Activated T-helper 1 cell treated with anti-CD3 and anti-CD28 coated beads, Interleukin-12 subunit alpha, Interleukin-12 subunit beta, Interleukin-2, Interleukin-4 antibody, amounts not matched to agents 30 ng/mL and 10 ng/mL and 1 ng/mL, durations not matched to agents 14 hours and 24 hours and 36 hours (primary cell): Measurements from ENCODE around the gene LRP8. TPM values are rescaled to one million over a fixed set of nuclear protein-coding genes. Genes with fewer than 3 reads are reported as not detected.

Source experiments
- DNase-seq: peaks from one replicate; pipeline ENCODE4 v3.0.0; 2021; ENCODE audit warnings: low spot score
- H3K27ac Mint-ChIP-seq: one replicate; pipeline ENCODE4 v1.8.0; 2021; ENCODE audit warnings: mild to moderate bottlenecking, mixed read lengths
- H3K27me3 Mint-ChIP-seq: one replicate; pipeline ENCODE4 v1.8.0; 2022; ENCODE audit warnings: mild to moderate bottlenecking, moderate library complexity, mixed read lengths; ENCODE audit not compliant: insufficient read depth
- H3K36me3 Mint-ChIP-seq: one replicate; pipeline ENCODE4 v1.8.0; 2021; ENCODE audit warnings: low read depth, mixed read lengths
- H3K4me1 Mint-ChIP-seq: one replicate; pipeline ENCODE4 v1.8.0; 2021; ENCODE audit warnings: low read depth, mixed read lengths
- H3K4me3 Mint-ChIP-seq: one replicate; pipeline ENCODE4 v1.8.0; 2021; ENCODE audit warnings: mild to moderate bottlenecking, moderate library complexity, mixed read lengths
- H3K9me3 Mint-ChIP-seq: one replicate; pipeline ENCODE4 v1.8.0; 2021; ENCODE audit warnings: mixed read lengths
- intact Hi-C: fragments of 100-400 bp; cut with micrococcal nuclease; formaldehyde crosslinking; loops from one replicate; pipeline ENCODE4 v1.15.1; 2024
- total RNA-seq: library from RNA; stranded (reverse); gene quantifications from 2 replicates; pipeline ENCODE4 v1.2.3, GENCODE V29; 2022

Gene LRP8
- total RNA-seq, 1 donor from 2014 or later: 87.4 TPM

DNA sequence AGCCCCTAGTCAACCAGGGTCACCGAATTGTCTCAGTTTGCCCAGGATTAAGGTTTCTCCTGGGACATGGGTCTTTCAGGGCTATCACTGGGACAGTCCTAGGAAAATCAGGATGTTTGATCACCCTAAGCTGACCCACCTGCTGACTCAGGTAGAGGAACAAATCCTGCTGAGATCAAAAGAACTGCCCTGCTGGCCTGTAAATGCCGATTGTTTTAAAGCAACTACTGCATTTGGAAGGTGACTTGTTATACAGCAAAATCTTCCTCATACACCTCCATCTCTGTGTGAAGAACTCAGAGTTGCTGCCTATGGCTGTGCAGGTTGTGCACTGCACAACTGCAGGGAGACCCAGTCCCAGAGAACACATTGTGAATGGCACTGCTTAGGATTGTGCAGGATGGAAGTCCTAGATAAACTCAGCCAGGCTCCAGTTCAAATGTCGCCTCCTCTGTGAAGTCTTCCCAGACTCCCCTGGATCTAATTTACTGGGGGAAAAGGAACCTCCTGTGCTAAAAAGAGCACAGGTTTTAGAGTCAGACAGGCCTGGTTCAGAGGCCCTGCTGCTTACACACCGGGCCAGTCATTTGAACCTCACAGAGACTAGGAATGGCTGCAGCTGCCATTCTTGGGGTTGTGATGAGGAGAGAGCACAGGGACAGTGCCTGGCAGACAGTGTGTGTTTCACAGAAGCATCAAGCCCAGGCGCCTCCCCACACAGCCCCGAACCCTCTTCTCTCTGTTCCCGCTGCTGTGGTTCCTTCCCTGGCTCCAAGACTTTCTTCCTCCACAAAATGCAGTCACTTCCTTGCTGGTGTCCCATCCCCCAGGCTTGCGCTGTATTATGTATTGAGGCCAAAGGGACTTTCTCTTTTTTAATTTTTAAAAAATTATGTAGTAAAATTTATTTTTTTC is 23.2 kb upstream of the LRP8 start:
- no peaks in the 10 kb centered on the region for H3K4me1 Mint-ChIP-seq
- peaks cover 22% of the 10 kb centered on the region for H3K27me3 Mint-ChIP-seq
- no peaks in the 10 kb centered on the region for H3K36me3 Mint-ChIP-seq
- no peaks in the 10 kb centered on the region for H3K9me3 Mint-ChIP-seq
- no peak for DNase-seq
- no peak overlapping the region for H3K4me3 Mint-ChIP-seq
- intact Hi-C loops: no loop called here
- H3K27ac Mint-ChIP-seq: no peak overlapping the region

DNA sequence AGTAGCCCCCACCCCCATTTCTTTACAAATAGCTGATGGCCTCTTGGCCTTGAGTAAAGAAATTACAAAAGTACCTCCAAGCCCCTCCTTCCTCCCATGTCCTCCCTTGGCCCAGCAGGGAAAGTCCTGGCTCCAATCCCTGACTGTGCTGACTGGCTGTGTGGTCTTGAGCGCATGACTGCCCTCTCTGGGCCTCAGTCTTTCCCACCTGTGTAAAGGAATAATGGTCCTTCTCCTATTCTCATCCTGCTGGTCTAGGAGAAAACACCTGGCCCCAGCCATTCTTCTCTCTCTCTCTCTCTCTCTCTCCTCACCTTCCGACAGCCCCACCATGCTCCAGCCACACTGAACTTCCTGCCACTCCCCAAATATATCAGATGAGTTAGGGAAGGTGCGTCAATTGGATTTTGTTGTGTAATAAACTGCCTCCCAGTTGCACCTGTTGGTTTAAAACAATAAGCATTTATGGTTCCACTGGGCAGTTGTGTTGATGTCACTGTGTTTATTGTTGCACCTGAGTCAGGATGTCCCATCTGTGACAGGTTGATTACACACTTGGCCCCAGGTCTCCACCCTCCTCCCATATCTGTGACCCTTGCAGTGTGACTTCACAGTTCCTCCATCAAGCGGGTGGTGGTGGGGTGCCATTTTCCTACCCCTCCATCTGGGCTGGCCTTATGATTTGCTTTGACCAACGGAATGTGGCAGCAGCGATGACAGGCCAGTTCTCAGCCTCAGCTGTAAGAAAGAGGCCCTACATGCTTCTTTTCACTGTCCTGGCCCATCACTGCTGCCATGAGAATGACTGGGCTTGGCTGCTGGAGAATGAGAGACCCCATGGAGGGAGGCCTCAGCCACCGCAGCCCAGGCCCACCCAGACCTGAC is 22.3 kb upstream of the LRP8 start:
- Mint-ChIP-seq H3K4me3 (no peak overlapping the region), H3K36me3 (no peaks in the 10 kb centered on the region), H3K9me3 (no peaks in the 10 kb centered on the region), H3K27me3 (peaks cover 20% of the 10 kb centered on the region), H3K4me1 (no peaks in the 10 kb centered on the region), H3K27ac (no peak overlapping the region)
- no peak for DNase-seq
- intact Hi-C loops: no loop called here

- Mint-ChIP-seq H3K27ac (no peak overlapping the region), H3K27me3 (peaks cover 20% of the 10 kb centered on the region), H3K4me1 (no peaks in the 10 kb centered on the region), H3K4me3 (no peak overlapping the region), H3K9me3 (no peaks in the 10 kb centered on the region), H3K36me3 (no peaks in the 10 kb centered on the region)
- DNase-seq: no peak
- intact Hi-C loops: no loop called here
Observed at GRCh38 chr1:53349369-53349835, 21.5 kb upstream of the LRP8 start.

DNA sequence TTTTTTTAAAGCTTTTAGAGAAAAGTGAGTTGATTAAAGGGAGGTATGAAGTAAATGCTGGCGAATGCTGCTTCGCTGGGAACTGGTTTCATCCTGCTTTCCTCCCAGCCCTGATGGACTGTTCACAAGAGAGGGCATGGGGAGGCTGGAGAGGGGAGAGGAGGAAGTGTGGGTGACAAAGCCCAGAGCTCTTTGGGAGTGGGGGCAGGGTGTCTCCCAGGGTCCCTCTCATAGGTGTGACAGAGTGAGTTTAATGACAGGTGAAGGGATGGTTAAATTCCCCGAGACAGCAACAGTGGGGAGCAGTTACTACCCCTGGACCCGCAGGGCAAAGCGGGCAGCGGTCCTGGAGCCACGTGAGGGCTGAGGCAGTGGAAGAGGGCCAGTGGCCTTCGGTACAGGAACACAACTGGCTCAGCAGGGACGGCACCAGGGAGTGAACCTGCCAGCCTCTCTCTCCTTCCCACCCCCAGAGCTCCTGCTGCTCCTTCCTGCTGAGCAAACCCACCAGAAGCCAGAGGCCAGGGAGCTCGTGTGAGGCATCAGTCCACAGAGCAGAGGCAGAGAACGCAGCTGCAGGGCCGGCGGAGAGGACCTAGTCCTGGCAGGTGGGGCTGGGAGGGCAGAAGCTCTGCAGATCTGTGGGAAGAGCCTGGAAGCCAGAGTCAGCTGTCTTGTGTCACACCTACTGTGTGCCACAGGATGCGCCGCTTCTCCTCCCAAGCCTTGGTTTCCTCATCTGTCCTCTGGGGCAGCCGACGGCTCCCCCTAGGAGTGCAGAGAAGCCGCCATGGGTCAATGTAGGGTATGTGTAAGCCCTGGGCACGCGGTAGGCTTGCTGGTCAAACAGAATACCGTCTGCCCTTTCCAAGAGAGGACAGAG is 20.9 kb upstream of the LRP8 start:
- DNase-seq: no peak

DNA sequence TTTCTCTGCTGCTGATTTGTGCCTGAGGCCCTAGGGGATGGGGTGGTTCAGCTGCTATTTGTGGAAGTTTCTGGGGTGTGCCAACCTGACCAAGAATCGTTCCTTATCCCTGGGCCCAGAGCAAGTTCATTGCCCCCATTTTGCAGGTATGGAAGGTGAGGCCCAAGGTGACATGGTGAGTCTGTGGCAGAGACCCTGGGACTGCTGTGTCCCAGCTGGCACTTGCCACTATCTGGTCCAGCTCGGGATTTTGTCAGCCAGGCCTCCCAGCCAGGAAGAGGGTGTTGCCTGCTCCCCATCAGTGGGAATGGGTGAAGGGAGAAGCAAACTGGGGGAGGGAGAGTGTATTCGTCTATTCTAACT is 18.9 kb upstream of the LRP8 start:
- no peaks in the 10 kb centered on the region for H3K4me1 Mint-ChIP-seq
- H3K9me3 Mint-ChIP-seq: no peaks in the 10 kb centered on the region
- peaks cover under 1% of the 10 kb centered on the region for H3K27me3 Mint-ChIP-seq
- H3K36me3 Mint-ChIP-seq: no peaks in the 10 kb centered on the region
- no peak overlapping the region for H3K27ac Mint-ChIP-seq
- no peak for DNase-seq
- intact Hi-C loops: no loop called here
- H3K4me3 Mint-ChIP-seq: no peak overlapping the region

More for the DNA sequence above, 20.9 kb upstream of the LRP8 start:
- Mint-ChIP-seq H3K4me1 (no peaks in the 10 kb centered on the region), H3K4me3 (no peak overlapping the region), H3K27me3 (peaks cover 16% of the 10 kb centered on the region), H3K9me3 (no peaks in the 10 kb centered on the region), H3K36me3 (no peaks in the 10 kb centered on the region), H3K27ac (no peak overlapping the region)
- intact Hi-C loops: no loop called here

DNA sequence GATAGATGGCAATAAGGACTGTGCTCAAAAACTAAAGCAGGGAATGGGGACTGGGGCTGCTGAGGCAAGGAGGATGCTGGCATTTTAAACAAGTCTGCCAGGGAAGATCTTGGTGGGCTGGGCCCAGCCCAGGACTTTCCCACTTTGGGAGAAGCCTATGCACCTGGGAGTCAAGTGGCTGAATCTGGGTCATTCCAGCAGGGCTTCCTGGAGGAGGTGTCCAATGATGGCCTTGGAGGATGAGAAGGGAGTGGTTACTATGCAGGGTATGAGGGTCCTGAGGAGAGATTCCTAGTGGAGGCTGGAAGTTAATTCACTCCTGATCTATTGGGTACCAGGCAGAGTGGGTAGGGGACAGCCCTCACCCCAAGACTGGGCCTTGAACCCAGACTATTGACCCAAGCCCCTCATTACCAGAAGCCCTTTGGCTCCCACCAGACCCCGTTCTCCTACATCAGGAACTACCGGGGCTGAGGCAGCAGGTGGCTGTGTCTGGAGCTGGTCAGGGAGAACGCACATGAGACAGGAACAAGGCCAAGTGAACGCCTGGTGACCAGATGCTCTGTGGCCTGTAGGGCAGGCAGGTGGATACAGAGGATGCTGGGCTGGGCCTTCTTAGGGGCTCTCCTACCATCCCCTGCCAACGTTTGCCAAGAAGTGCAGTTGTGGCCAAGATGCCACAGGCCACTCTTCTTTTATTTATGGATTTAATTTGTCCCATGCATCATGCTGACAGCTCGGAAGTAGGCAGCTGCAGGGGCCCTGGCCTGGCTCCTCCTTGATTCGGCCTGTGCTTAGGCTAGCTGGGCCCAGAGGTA is 18.3 kb upstream of the LRP8 start:
- Mint-ChIP-seq H3K27ac (no peak overlapping the region), H3K4me1 (peaks cover 4% of the 10 kb centered on the region), H3K4me3 (no peak overlapping the region), H3K27me3 (no peaks in the 10 kb centered on the region), H3K9me3 (peaks cover 5% of the 10 kb centered on the region), H3K36me3 (peaks cover 4% of the 10 kb centered on the region)
- DNase-seq: no peak
- intact Hi-C loops: no loop called here

- Mint-ChIP-seq H3K36me3 (peaks cover 8% of the 10 kb centered on the region), H3K27me3 (no peaks in the 10 kb centered on the region), H3K4me3 (no peak overlapping the region), H3K4me1 (peaks cover 13% of the 10 kb centered on the region), H3K9me3 (peaks cover 12% of the 10 kb centered on the region), H3K27ac (no peak overlapping the region)
- intact Hi-C loops: no loop called here
- DNase-seq: no peak
Observed at GRCh38 chr1:53344921-53345838, 17.3 kb upstream of the LRP8 start.

DNA sequence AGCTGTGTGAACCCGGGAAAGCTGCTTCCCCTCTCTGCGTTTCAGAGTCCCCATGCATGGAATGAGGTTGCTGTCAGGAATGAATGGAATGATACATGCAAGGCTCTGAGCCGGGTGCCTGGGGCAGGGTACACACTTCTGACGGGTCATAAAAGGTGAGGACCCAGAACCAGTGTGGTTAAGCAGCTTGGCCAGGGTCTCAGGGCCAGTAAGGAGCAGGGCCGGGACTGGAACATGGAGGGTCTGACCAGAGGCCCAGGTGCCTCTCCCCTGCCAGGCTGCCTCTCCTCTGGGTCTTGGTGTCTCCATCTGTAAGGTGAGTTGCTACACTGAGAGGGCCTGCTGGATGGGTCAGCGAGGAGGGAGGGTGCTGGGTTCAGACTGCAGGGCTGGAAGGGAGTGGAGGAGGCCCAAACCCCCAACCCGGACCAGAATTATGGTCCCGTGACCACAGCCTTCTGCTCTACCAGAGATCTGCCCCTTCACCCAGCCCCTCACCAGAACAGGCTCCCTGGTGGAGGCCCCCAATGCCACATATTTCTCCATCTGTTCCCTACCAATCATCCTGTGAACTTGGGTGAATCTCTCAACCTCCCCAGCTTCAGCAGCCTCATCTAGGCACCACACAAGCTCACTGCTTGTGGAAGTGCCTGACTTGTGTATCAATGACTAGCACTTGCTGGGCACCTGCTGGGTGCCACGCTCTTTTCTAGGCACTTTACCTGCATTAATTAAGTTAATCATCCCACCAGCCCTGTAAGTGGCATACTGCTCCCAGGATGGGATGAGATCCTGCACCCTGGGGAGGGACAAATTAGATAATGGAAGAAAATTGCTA is 16.2 kb upstream of the LRP8 start:
- DNase-seq: no peak
- Mint-ChIP-seq H3K36me3 (peaks cover 10% of the 10 kb centered on the region), H3K27me3 (no peaks in the 10 kb centered on the region), H3K4me1 (peaks cover 15% of the 10 kb centered on the region), H3K9me3 (peaks cover 12% of the 10 kb centered on the region), H3K27ac (no peak overlapping the region), H3K4me3 (no peak overlapping the region)
- intact Hi-C loops: no loop called here

DNA sequence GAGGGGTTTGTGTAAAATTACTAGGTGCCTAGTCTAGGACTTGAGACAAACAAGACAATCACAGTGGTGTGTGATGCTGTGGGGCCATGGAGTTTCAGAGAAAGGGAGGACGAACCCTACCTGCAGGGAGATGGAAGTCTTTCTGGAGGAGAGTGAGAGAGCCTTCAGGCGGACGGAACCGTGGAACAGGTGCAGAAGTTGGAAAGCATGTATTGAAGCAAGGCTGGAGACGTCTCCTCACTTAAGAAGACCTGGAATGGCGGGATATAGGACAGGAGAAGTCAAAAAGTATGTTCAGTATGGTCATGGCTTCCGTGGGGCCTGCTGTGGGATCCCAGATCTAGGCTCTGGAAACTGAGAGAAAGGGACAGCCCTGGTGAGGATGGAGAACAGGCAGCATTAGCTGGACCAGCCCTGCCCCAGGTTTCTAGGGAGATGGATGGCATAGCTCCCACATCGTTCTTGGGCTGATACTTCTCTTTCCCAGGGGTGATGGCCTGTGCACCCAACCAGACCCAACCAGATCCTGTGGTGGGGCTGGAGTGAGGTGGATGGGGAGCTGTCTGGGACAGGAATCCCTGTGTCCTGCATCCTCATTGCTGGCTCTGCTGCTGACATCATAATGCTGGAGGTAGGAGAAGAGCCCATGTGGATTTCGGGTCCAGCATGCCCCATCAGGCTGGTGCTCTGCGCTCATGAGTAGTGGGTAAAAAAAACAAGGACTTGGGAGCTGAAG is 15.0 kb upstream of the LRP8 start:
- H3K9me3 Mint-ChIP-seq: peaks cover 12% of the 10 kb centered on the region
- no peak overlapping the region for H3K27ac Mint-ChIP-seq
- H3K27me3 Mint-ChIP-seq: no peaks in the 10 kb centered on the region
- intact Hi-C loops: no loop called here
- DNase-seq: no peak
- H3K4me1 Mint-ChIP-seq: peaks cover 15% of the 10 kb centered on the region
- H3K4me3 Mint-ChIP-seq: no peak overlapping the region
- H3K36me3 Mint-ChIP-seq: peaks cover 10% of the 10 kb centered on the region

- Mint-ChIP-seq H3K9me3 (peaks cover 12% of the 10 kb centered on the region), H3K36me3 (peaks cover 10% of the 10 kb centered on the region), H3K4me1 (peaks cover 15% of the 10 kb centered on the region), H3K4me3 (no peak overlapping the region), H3K27me3 (no peaks in the 10 kb centered on the region), H3K27ac (no peak overlapping the region)
- no peak for DNase-seq
- intact Hi-C loops: no loop called here
Observed at GRCh38 chr1:53341961-53342707, 14.3 kb upstream of the LRP8 start.
